Peyer's patch (tissue), 4 donors: ENCODE results near the gene CD55. TPM values are rescaled to one million over a fixed set of nuclear protein-coding genes. Genes with fewer than 3 reads are reported as not detected.

Source experiments
- DNase-seq, 3 donors: peaks; one replicate each; pipeline ENCODE4 v3.0.0-alpha.2; 2017 to 2019
- H3K27ac ChIP-seq, 4 donors: fragments of 200-600 bp; sonication (generic); one replicate each; pipeline ENCODE4 v1.5.1; 2016 to 2019
- H3K27me3 ChIP-seq, 2 donors: fragments of 200-600 bp; sonication (generic); one replicate each; pipeline ENCODE4 v1.5.1; 2019
- H3K36me3 ChIP-seq, 3 donors: fragments of 200-600 bp; sonication (generic); one replicate each; pipeline ENCODE4 v1.5.1; 2016 to 2019
- H3K4me1 ChIP-seq, 4 donors: fragments of 200-600 bp; sonication (generic); one replicate each; pipeline ENCODE4 v1.5.1; 2016 to 2019
- H3K4me3 ChIP-seq, 4 donors: fragments of 200-600 bp; sonication (generic); 1 replicate in 3 of 4; 2 replicates in 1 of 4; pipeline ENCODE4 v1.5.1; 2016 to 2019; ENCODE audit warnings: mild to moderate bottlenecking in 1 of 4
- H3K9me3 ChIP-seq, 4 donors: fragments of 200-600 bp; sonication (generic); one replicate each; pipeline ENCODE4 v1.5.1; 2016 to 2019; ENCODE audit warnings: mild to moderate bottlenecking in 1 of 4
- CTCF ChIP-seq, 6 experiments: fragments of 450-650 bp in 4 of 6; fragments of 200-600 bp in 2 of 6; sonication (generic) in 1 of 6; IDR thresholded peaks; one replicate each; pipeline ENCODE4 v1.5.1; 2017 to 2019; ENCODE audit warnings: antibody characterized with exemption in 6 of 6, mild to moderate bottlenecking in 3 of 6, moderate library complexity in 1 of 6
- POLR2A ChIP-seq, 2 donors: fragments of 450-650 bp; IDR thresholded peaks; one replicate each; pipeline ENCODE4 v1.5.1; 2017; ENCODE audit warnings: antibody characterized with exemption in 2 of 2, mild to moderate bottlenecking in 2 of 2, moderate library complexity in 2 of 2
- total RNA-seq, 4 donors: library from RNA; depleted of rRNA; stranded (reverse); fragments of >200 nt; gene quantifications; one replicate each; pipeline ENCODE4 v1.1.0, GENCODE V29; 2016

CD55 gene
- total RNA-seq, 4 donors from 2014 or later: 28.5 to 49.5 (median 41.7) TPM

GRCh38 chr1:207312604-207312920 is 8.9 kb upstream of the CD55 start:
- H3K27me3 ChIP-seq: no peaks in the 10 kb centered on the region
- TF ChIP-seq CTCF (IDR thresholded peaks at IDR 0.05) (no peak), POLR2A (IDR thresholded peaks at IDR 0.05) (no peak)
- H3K4me1 ChIP-seq: peaks cover 0 to 9% (median 4%) of the 10 kb centered on the region in 4 donors
- no peaks in the 10 kb centered on the region for H3K36me3 ChIP-seq
- DNase-seq: no peak
- H3K4me3 ChIP-seq: no peak overlapping the region
- no peaks in the 10 kb centered on the region for H3K9me3 ChIP-seq
- no peak overlapping the region for H3K27ac ChIP-seq

- TF ChIP-seq POLR2A (IDR thresholded peaks at IDR 0.05) (no peak), CTCF (IDR thresholded peaks at IDR 0.05) (no peak)
- no peaks in the 10 kb centered on the region for H3K27me3 ChIP-seq
- no peak overlapping the region for H3K4me3 ChIP-seq
- H3K9me3 ChIP-seq: no peaks in the 10 kb centered on the region
- no peak for DNase-seq
- no peaks in the 10 kb centered on the region for H3K36me3 ChIP-seq
- H3K27ac ChIP-seq: no peak overlapping the region
- peaks cover 0 to 9% (median 4%) of the 10 kb centered on the region in 4 donors for H3K4me1 ChIP-seq
These were observed 8.3 kb upstream of the CD55 start for GRCh38 chr1:207313131-207313530.

- Histone ChIP-seq H3K4me3 (no peak overlapping the region), H3K9me3 (no peaks in the 10 kb centered on the region), H3K27ac (no peak overlapping the region), H3K36me3 (no peaks in the 10 kb centered on the region), H3K4me1 (peaks cover 0 to under 1% (median 0%) of the 10 kb centered on the region in 4 donors), H3K27me3 (no peaks in the 10 kb centered on the region)
- no peak for DNase-seq
- TF ChIP-seq CTCF (IDR thresholded peaks at IDR 0.05) (no peak), POLR2A (IDR thresholded peaks at IDR 0.05) (no peak)
These were observed 6.7 kb upstream of the CD55 start for GRCh38 chr1:207314816-207315215.

- no peak for DNase-seq
- H3K9me3 ChIP-seq: no peaks in the 10 kb centered on the region
- no peak overlapping the region for H3K27ac ChIP-seq
- no peaks in the 10 kb centered on the region for H3K27me3 ChIP-seq
- H3K36me3 ChIP-seq: no peaks in the 10 kb centered on the region
- no peak overlapping the region for H3K4me3 ChIP-seq
- no peaks in the 10 kb centered on the region for H3K4me1 ChIP-seq
- TF ChIP-seq CTCF (IDR thresholded peaks at IDR 0.05) (no peak), POLR2A (IDR thresholded peaks at IDR 0.05) (no peak)
These were observed 6.0 kb upstream of the CD55 start for GRCh38 chr1:207315435-207315834.

GRCh38 chr1:207316141-207316540 is 5.3 kb upstream of the CD55 start:
- no peaks in the 10 kb centered on the region for H3K36me3 ChIP-seq
- H3K27me3 ChIP-seq: no peaks in the 10 kb centered on the region
- no peak for DNase-seq
- H3K4me3 ChIP-seq: no peak overlapping the region
- no peak overlapping the region for H3K27ac ChIP-seq
- no peaks in the 10 kb centered on the region for H3K4me1 ChIP-seq
- TF ChIP-seq CTCF (IDR thresholded peaks at IDR 0.05) (no peak), POLR2A (IDR thresholded peaks at IDR 0.05) (no peak)
- H3K9me3 ChIP-seq: no peaks in the 10 kb centered on the region
